HL-60 (cell line): ENCODE data around the gene DNALI1.

Experiments used
- CTCF ChIP-seq: IDR thresholded peaks from one replicate; pipeline ENCODE4 v1.5.1; 2011; ENCODE audit warnings: low read length, control low read depth, inconsistent platforms; ENCODE audit not compliant: insufficient read depth
- GABPA ChIP-seq: IDR thresholded peaks from 2 replicates; pipeline ENCODE4 v1.6.1; 2012; ENCODE audit warnings: low read depth
- POLR2AphosphoS5 ChIP-seq: IDR thresholded peaks from 2 replicates; pipeline ENCODE4 v1.6.1; 2012; ENCODE audit warnings: low read depth
- REST ChIP-seq: IDR thresholded peaks from 2 replicates; pipeline ENCODE4 v1.6.1; 2012; ENCODE audit warnings: low read depth; ENCODE audit not compliant: insufficient replicate concordance

GRCh38 chr1:37517569-37517968 lies 39.2 kb upstream of the DNALI1 start:
- no peak for TF ChIP-seq POLR2AphosphoS5
- no peak for TF ChIP-seq CTCF
- no peak for TF ChIP-seq REST
- no peak for TF ChIP-seq GABPA
